ENCODE measurements around the gene HNRNPL. TPM values are rescaled to one million over a fixed set of nuclear protein-coding genes. Genes with fewer than 3 reads are reported as not detected.

HNRNPL gene
- total and polyA plus RNA-seq, 9 of the 15 experiments (the other 6 are each of a cell fraction or from before 2014, with no cell fraction given) = 39.5 to 610 (median 299) TPM

GRCh38 chr19:38862321-38863059 is 12.7 kb upstream of the HNRNPL start (continued):
- TF ChIP-seq ZNF398 (CRISPR knock-in tag; IDR thresholded peaks at IDR 0.05) = no peak
- no peak for TF ChIP-seq CSDE1 (IDR thresholded peaks at IDR 0.05)
- no peak for TF ChIP-seq CREB5 (CRISPR knock-in tag; IDR thresholded peaks at IDR 0.05)
- TF ChIP-seq PTBP1 (IDR thresholded peaks at IDR 0.05; ENCODE audit: low read depth, low read length) = no peak
- no peak for TF ChIP-seq BCOR (IDR thresholded peaks at IDR 0.05)
- TF ChIP-seq ZNF785 (CRISPR knock-in tag; IDR thresholded peaks at IDR 0.05) = no peak
- peak; percentile 50 for TF ChIP-seq MAX (CRISPR knock-in tag; IDR thresholded peaks at IDR 0.05)
- no peak for TF ChIP-seq CREM (IDR thresholded peaks at IDR 0.05; ENCODE audit: low read depth)
- TF ChIP-seq EP400 (IDR thresholded peaks at IDR 0.05) = peak; percentile 84
- peak; percentile 80 for TF ChIP-seq NUFIP1 (IDR thresholded peaks at IDR 0.05; ENCODE audit: partially characterized antibody)
- TF ChIP-seq ZNF318 (IDR thresholded peaks at IDR 0.05; ENCODE audit: borderline replicate concordance in 1 of 2, low read depth in 1 of 2) = peak in 1 of 2 experiments; percentile 94; a peak in 2 of 4 replicates
- no peak for TF ChIP-seq SRSF3 (IDR thresholded peaks at IDR 0.05; ENCODE audit: insufficient read depth, low read length)
- peak; percentile 48 to 78; a peak in 3 of 4 replicates for TF ChIP-seq KDM1A (IDR thresholded peaks at IDR 0.05)
- no peak for TF ChIP-seq MYBL2 (IDR thresholded peaks at IDR 0.05; ENCODE audit: low read depth)
- TF ChIP-seq MYBL2 (CRISPR knock-in tag; IDR thresholded peaks at IDR 0.05; ENCODE audit: borderline replicate concordance) = no peak
